ENCODE results near the gene WNT7B.

WNT7B gene

DNA sequence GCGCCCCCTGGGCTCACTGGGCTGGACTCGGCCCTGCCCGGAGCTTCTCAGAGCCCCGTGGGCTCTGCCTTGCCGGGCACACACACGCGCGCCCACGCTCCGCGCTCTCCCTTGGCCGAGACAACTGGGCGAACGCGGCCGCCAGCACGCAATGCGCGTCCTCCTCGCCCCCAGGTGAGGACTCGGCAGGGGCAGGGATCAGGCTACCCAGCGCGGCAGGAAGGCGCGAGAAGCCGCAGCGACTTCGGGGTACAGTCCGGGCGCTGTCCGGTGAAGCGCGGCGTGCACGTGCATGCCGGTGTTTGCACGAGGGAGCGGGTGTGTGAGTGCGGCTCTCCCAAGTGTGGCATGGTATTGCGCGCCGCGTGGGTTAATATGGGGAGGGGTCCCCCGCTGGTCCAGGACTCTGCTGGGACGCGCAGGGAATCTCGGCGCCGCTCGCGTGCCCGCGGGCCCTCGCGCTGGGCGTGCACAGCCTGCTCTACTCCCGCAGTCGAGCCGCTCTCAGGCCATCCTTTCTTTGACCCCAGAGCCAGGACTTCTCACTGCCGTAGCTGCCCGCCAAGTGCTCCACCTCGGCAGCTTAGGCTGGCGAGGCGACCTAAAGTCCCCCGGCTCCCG is 5.4 kb downstream of the WNT7B start:
- no peak for DNase-seq (ENCODE audit: low spot score)

DNA sequence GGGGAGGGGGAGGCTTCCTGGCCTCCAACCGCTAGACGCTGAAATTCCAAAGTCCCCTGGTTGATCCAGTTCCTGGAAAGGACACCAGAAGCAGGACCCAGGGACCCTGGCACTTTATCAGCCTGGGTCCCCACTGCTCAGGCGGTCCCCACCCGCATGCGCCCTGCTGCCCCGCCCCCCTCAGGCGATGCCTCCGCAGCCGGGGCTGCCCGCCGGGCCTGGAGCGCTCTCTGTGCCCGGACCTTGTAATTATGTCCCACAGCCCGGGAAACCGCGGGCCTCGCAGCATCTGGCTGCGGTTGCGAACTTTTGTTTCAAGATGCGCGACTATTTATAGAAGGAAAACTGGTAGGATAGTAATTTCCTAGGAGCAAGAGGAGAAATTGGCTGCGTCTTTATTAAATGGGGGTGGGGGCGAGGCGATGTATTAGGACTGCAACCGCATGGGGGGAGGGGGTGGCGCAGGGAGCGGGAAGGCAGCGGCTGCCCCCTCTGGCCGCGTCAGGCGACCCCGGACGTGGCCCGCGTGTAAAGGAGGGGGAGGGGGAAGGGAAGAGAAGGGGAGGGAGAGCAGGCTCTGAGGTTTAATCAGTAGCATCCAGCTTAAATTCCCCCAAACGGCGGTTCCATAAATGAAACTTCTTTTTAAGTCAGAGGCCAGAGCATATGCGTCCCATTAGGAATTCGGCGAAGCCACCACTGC is 6.1 kb downstream of the WNT7B start:
- no peak for DNase-seq (ENCODE audit: low spot score)

DNA sequence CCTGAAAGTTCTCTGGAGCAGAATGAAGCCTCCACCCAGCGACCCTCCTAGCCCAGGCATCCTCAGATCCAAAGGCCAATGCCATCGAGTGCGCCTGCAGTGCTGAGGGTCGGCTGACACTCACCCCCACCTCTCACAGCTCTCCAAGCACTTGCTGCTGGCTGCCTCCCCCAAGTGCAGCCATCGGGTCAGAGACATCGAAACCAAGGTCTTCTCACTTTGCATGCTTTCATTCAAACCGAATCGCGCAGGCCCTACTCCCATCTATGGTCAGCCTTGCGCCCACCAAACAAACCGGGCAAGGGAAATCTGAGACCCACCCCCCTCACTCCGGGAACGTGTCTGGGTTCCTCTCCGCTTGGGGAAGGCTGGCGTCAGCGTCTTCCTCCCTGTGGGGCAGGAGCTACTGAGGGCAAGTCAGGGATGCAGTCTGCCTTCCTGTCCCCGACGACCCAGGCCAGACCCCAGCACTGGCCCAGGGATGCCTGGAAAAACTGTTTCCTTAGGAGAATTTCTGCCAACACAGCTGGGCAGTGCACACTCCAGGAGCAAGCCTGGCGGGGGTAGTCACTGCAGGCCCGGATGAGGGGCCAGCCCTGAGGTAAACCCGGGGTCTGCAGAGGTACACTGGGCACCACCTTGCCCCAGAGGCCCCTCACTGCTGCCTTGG is 7.0 kb downstream of the WNT7B start:
- no peak for DNase-seq (ENCODE audit: low spot score)

DNA sequence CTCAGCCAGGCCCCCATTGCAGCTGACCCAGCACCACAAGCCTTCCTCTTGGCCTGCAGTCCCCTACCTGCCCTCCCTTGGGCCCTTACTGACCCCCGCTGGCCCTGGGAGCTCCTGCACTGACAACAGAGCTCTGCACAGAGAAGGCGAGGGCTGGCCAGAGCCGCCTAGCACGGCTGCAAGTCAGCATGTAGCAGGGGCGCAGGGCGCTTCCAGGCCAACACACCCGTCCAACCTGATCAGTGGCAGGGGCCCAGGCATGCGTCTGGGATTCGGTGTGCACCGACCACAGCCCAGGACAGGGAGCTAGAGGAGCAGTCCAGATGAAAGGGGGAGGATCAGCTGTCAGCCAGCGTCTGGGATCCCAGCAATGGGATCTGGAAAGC is 7.6 kb downstream of the WNT7B start:
- DNase-seq (ENCODE audit: low spot score) = no peak

DNA sequence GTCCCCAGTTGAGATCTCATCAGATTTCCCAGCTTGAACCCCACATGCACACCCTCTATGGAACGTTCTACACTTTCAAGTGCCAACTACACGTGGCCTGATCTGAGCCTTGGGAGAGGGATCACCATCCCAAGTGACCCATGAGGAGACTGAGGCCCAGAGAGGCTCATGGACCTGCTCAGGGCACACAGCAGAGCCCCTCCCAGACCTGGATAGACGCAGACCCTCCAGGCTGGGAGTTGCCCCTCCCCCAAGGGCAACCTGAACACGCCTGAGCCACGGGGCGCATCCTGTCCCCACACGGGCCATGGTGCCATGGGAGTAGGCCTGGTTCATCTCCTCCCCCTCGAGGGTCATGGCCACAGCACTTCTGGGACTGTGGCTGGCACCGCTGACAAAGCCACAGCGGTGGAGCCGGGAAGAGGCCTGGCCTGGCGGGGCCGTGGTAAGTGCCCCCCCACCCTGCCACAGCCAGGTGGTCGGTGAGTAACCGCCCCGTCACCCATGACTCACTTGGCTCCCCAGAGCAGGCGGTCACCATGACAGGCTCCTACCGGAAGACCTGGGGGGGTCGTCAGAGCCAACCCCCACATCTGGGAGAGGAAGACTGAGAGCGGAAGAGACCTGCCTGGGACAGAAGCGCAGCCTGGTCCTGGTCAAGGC is 8.1 kb downstream of the WNT7B start:
- DNase-seq (ENCODE audit: low spot score) = peak; percentile 53

DNA sequence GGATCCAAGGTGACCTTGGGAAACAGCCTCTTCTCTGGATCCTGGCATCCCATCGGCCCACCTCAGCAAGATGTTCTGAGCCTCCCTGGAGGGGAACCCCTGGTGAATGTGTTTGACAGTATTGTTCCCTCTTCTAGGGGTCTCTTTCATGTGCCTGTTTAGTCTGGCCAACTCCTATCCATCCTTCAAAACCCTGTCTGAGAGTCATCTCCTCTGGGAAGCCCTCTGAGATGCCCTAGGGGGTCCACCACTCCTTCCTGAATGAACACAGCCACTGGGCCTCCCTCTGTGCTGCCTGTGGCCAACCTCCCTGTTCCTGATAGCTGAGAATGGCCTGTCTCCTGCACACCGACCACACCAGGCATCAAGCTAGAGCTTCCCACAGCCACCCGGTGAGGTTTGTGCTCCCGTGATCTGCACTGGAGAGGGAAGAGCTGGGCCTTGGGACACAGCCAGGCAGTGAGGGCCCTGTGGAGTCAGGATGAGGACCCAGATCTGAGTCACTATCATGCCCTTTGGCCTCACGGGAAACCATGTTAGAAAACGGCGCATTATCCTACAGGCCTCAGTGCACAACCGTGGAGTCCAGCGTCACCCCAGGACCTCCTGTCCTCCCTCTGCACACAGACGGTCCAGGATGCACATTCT is 8.8 kb downstream of the WNT7B start:
- DNase-seq (ENCODE audit: low spot score) = no peak

DNA sequence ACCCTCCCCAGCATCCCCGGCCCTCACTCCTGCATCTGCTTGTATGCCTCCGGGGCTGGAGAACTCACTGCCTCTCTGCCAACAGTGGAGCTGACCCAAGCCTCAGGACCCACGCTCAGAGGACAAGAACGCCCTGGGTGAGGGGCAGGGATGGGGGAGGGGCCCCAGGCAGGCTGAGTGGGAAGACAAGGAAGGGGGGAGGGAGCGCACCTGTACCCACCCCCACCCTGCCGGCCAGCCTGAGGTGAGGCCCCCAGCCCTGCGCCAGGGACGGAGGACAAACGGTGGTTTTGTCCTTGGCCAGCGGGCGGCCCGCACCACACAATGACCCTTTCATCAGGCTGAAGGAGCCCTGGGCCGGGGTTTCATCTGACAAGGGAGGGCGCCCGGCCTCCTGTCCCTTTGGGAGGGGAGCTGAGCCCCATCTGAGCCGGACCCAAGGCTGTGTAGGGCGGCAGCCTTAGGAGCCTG is 10.0 kb downstream of the WNT7B start:
- DNase-seq (ENCODE audit: low spot score) = no peak

DNA sequence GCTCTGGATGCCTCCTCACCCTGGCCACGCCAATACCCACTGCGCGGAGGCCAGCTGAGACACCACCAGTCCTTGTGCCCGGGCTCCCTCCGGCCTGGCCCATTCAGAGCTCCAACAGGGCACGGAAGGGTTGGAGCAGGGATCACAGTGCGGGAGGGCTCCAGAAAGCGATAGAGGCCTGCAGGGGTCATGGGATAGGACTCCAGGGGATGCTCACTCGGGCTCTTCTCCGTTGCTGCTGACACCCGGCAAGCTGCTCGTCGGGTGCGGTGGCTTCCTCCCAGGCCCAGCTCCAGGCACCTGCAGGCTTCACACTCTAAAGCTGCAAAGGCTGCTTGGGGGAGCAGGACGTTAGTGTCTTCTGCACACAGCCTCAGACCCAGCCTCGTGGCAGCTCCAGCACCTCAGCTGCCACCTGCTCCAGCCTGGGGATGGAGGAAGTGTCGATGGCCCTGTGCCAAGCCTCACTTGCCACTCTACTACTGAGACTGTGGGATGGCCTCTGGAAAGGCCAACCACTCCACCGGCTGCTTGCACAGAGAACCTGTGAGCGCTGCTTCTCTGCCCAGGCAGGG is 10.6 kb downstream of the WNT7B start:
- no peak for DNase-seq (ENCODE audit: low spot score)

DNA sequence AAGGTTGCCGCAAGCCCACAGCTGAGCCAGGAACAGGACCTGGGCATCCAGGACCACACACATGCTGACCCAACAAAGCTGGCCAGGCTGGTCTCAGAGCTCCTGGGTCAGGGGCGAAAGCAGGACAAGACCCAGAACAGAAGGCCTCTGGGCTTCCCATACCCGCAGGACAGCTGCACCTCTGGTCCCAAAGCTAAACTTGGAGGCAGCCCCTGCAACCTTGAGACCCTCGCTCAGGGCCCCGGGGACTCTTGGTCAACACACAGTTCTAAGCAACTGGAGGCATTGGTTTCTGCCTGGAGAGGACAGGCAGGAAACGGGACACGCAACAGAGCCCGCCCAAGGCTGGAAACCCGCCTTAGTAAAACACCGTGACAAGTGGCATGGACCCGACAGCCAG is 11.4 kb downstream of the WNT7B start:
- no peak for DNase-seq (ENCODE audit: low spot score)

DNA sequence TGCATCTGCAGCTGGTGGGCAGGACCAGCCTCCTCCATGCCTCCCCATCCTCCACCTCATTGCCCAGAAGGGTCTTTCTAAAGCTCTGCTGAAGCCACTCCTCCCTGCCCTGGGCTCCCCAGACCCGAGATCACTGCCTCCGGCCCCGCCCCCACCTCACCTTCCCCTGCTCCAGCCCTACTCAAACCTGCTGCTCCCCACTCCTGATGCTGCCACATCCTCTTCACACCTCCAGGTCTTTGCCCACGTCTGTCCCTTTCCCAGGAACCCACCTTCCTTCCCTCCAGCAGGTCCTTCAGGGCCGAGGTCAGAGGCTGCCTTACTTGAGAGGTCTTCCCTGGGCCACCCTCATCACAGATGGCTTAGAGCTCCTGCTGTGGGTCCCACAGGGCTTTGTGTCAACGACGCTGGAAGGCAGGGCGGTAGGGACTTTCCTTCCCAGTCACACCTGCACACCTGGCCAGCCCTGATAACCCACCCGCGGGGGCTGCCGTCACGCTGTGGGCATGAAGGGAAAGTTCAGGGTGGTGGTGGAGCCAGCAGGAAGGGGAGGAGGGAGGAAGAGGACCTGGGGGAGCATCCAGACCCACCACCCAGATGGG is 11.9 kb downstream of the WNT7B start:
- no peak for DNase-seq (ENCODE audit: low spot score)

DNA sequence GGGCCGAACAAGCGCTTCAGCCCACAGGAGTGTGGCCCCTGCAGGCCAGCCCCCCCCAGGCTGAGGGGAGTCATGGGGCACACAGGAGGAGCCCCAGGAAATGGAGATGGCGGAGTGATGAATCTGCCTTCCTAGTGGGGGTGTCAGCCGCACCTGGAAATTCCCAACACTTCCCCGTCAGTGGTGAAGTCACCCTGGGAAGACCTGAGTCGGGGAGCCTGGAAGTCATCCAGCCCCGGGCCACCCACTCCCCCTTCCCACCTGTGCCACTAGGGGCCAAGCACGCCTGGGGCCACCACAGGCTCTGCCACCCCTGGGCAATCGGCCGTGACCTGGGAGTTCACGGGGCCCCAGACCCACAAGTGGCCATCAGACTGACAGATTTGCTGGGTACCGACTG is 12.6 kb downstream of the WNT7B start:
- DNase-seq (ENCODE audit: low spot score) = no peak

DNA sequence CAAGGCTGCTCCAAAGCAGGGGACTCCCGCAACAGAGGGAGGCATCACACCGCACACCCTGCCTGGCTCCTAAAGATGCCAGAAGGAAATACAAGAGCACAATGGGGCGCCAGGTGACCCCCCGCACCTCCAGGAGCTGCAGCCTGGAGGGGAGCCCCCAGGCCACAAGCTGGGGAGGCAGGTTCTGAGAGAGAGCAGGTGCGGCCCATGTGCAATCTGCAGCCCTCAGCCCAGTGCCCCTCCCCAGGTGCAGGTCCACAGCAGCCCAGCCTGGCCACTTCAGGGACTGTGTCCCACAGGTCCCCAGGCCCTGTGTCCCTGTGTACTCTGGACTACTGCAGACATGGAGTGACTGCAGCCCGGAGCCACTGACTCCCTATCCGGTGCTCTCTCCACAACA is 13.1 kb downstream of the WNT7B start:
- no peak for DNase-seq (ENCODE audit: low spot score)

DNA sequence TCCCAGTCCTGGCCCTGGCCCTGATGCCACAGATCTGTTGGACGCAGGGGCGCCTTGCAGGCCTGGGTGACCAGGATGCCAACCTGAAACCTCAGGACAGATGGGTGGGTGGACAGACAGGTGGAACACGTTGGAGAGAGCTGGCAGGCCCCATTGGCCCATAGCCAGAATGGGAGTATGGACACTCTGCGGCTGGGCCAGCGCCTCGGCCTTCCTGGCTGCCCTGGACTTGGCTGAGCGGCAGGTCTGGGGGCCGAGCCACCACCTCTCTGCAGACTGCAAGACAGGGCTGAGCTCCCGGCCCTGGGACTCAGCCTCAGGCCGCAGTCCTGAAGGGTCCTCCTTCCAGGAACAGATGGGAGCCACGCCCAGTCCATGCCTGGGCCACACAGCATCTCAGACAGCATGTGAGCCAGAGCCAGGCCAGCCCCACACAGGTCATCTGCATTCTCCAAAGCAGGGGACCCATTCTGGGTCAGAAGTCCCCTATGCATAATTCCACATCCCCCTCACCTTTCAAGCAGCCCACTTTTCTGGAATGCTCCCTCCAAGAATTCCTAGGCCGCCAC is 14.1 kb downstream of the WNT7B start:
- no peak for DNase-seq (ENCODE audit: low spot score)

DNA sequence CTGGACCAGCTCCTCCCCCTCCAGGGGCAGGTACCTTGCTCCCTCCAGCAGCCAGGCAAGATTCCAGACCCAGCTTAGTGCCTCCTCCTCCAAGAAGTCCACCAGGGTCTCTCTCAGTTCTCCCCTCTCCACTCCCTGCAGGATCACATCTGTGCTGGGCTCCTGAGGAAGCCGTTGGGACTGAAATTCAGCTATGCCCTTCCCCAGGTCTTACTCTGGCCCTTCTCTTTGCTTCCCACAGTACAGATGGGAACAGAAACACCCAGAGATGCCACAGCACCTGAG is 14.6 kb downstream of the WNT7B start:
- no peak for DNase-seq (ENCODE audit: low spot score)

DNA sequence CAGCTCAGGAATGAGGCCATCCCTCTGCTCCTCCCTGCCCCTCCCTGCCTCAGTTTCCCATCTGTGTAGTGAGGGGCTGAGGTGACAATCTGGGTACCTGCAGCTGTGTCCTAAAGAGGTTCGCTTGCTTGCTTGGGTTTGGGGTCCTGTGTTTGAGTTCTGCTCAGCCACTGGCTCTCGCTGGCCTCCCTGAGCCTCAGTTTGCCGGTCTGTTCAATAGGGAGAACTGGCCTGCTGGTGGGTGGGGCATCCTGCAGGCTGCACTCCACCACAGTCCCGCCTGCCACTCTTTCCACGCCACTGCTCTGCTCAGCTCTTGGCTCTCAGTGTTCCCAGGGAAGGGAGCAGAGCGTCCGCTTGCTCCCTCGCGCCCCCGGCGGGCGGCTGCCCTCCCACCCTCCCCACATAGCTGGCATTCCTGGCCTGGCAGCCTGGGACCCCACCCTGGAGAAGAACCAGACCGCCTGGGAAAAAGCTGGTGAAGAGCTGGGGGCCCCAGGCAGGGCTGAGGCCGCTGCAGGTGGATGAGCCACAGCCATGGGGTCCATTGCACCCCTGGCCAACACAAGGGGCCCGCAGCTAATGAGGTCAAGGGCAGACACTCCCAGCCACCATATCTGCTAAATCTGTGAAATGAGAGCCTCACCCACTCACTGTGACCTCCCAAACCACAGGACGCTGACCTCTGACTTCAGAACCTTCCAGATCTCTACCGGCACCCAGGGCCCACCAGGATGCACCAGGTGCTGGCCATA is 15.1 kb downstream of the WNT7B start:
- DNase-seq (ENCODE audit: low spot score) = no peak

DNA sequence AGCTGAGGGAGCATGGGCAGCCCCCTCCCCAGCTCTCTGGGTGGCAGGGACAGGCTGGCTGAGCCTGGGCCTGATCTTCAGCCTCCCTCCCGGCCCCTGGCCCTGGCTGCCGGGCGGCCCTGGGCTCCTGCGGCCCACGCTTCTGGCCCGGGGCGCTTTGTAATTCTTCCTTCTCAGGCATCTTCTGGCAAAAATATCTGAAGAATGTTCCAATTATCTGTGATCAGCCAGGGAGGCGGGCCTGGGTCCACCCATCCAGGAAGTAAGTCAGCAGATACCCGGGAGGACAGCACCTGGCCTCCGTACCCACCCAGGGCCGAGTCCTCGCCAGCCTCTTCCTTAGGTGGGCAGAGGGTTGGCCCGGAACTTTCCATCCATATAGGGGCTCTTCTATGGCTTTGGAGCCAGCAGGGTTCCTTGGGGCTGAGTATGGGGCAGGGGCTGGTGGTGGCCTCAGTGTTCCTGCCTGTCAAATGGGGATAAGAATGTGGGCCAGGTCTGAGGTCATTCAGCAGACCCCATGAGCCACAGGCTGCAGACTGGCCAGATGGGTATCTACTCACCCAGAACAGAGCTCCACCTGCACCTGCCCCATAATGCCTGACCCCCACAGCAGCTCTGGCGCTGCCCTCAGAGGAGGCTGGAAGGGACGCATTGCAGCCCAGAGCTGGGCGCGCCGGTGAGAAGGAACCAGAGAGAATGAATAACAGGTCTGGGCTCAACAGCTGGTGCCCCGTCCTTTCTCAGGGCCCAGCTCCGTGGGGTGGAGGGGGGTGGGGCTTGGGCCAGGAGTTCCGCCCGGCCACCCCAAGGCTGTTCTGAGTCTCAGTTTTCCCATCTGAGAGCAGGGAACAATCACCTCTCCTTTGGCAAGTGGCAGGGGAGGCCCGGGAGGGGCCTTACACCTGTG is 16.2 kb downstream of the WNT7B start:
- DNase-seq (ENCODE audit: low spot score) = no peak

DNA sequence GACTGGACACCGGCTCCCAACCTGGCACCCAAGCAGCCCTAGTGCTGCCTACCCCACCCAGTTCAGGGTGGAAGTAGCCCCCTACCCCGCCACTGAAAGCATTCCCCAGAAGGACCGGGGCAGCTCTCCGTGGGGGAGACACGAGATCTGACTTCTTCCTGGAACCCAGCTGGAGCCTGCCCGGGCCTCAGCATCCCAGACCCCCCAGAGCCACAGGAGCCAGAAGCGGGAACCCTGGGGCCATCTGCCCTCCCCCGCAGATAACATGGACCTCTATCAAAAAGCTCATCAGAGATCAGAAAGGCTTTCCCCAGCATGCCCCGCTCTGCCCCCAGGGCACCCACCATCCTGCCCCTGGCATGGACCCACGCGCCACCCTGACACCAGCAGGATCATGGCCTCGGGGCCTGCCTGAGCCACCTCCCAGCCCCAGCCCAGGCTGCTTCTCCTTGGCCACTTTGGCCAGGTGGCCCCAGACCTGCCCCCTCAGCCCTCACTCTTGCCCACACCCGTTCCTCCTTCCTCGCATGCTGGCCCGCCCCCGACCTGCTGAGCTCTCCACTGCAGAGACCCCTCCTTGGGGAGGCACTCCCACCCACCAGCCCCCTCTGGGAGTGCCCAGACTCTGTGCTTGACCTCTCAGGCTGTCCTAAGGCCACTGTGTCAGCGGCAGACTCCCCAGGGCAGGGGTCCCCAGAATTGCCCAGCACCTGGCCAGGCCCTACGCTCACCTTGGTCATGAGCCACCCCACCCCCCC is 17.1 kb downstream of the WNT7B start:
- no peak for DNase-seq (ENCODE audit: low spot score)

DNA sequence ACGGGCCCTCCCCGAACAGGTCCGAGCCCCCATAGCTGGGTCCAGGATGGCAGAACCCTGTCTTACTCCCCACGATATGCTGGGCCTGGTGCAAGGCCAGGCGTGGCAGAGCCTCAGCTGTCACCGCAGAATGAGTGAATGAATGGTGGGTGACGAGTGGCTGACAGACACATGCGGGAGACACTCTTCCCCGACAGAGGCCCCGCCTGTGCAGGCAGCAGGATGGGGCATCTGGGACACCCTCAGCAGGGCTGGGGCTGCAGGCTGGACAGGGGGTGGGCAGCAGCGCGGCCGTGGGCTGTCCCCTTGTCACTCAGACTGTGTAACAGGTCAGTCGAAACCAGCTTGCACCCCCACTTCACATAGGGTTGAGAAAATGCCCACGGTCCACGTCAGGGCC is 18.0 kb downstream of the WNT7B start:
- no peak for DNase-seq (ENCODE audit: low spot score)

DNA sequence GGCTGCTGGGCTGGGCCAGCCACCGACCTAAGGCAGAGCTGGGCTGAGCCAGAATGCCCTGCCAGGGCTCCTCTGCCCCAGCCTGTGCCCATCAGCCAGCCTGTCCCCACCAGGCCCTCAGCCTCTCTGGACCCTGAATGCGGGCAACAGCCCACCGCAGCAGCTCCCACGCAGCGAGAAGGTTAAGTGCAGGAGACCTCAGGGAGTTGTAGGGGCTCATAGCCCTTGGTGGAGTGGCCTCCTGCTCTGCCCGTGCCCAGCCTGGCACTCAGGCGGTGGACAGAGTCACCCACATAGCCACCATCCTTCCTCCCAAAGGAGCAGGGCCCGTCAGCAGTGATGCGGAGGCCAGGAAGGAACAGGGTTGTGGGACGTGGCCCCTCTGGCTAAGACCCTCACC is 19.1 kb downstream of the WNT7B start:
- DNase-seq (ENCODE audit: low spot score) = no peak
